ENCODE data around the gene KCNA10. TPM values are rescaled to one million over a fixed set of nuclear protein-coding genes. Genes with fewer than 3 reads are reported as not detected.

The KCNA10 gene
- total RNA-seq, 2 experiments from 2014 or later: not detected

DNA sequence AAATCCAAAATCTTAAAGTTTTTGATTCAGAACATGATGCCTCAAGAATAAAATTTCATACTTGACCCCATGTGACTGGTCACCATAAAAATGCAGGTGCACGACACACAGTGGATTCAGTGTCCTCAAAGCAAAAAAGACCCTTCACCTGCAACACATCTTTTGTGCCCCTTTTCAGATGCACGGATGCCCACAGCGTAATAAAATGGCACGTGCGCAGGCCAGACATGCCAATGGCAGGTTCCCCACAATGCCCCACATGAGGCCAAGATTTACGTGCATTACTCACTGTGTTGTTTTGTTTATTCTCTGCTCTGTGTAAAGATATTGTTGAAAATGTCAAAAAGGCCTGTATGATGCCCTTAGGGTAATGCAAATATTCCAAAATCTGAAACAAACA lies 9.3 kb downstream of the KCNA10 start:
- no peaks in the 10 kb centered on the region for H3K36me3 Mint-ChIP-seq (ENCODE audit: low read depth)
- no peaks in the 10 kb centered on the region for H3K4me1 Mint-ChIP-seq (ENCODE audit: low read depth)
- no peak overlapping the region for H3K27ac Mint-ChIP-seq
- H3K4me3 Mint-ChIP-seq: no peak overlapping the region
- POLR2A ChIA-PET: no interaction called here
- H3K9me3 Mint-ChIP-seq (ENCODE audit: insufficient read depth): no peaks in the 10 kb centered on the region
- H3K27me3 Mint-ChIP-seq (ENCODE audit: low read depth): peaks cover 2% of the 10 kb centered on the region
- DNase-seq (no peak), ATAC-seq (no peak)
- CTCF ChIA-PET: no interaction called here

DNA sequence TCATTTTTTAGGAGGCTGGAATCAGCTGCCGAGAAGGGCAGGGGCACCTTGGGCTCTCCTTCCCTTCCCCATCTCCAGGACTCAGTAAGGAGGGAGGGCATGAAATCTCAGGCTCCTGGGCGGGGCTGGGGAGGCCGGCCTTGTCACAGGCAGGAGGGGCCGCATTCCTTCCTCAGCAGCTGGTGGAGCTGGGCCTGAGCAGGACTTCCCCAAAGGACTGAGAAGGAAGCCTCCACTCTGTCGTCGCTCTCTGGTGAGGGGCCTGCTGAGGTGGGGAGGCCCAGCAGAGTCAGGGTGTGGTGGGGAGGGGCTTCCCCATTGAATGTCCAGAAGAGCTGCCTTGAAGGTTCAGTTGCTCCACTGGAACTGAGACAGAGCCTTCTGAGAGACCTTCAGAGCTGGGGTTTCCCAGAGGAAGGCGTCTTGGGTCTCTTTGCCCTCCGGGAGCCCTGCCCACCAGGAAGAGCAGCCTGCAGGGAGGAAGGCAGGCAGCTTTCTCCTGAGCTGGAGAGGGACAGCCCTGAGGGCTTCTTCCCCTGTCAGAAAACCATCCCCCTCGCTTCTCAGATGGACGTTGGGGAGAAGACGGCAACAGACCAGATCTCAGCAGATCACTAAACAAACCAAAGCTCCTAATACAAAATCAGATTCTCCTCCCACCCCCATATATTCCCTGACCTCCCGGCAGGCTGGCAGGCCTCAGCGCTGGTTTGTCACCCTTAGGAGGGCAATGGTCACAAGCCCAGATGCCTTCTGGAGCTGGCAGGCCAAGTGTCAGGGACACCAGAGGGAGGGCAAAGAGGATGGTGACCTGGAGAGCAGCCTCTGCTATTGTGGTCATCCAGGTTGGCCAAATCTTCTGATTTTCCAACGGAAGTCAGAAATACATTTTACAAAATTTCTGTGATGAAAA lies 10.7 kb downstream of the KCNA10 start:
- CTCF ChIA-PET: interaction anchor here (0.6 kb wide), 1 partner anchor 299 kb away, joined by 3 read pairs; no protein-coding TSS in a partner anchor
- no peak overlapping the region for H3K27ac Mint-ChIP-seq

DNA sequence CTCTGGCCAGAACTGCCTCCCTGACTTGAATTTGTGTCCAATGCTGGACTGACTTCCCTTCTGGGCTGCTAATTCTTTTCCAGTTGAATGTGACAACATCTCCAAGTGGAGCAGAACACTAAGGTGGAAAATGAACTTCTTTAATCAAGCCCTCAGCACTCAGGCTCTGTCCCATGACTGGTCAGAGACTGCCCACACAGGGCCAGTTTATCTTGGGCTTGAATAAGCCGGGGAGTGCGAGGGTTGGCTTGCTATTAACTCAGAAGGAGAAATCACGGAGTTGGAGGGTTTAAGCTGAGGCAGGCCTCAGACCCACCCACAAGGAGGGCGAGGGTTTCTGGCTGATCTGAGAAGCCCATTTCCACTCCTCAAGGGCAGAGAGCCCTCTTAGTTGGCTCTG lies 12.4 kb downstream of the KCNA10 start:
- no peaks in the 10 kb centered on the region for H3K36me3 Mint-ChIP-seq (ENCODE audit: low read depth)
- no peak for DNase-seq
- H3K27me3 Mint-ChIP-seq (ENCODE audit: low read depth): peaks cover 15% of the 10 kb centered on the region
- H3K9me3 Mint-ChIP-seq (ENCODE audit: insufficient read depth): no peaks in the 10 kb centered on the region
- no peak for ATAC-seq
- H3K4me3 Mint-ChIP-seq: no peak overlapping the region
- H3K4me1 Mint-ChIP-seq (ENCODE audit: low read depth): no peaks in the 10 kb centered on the region
- CTCF ChIA-PET: no interaction called here
- POLR2A ChIA-PET: no interaction called here
- no peak overlapping the region for H3K27ac Mint-ChIP-seq

More for the DNA sequence above, 10.7 kb downstream of the KCNA10 start:
- no peaks in the 10 kb centered on the region for H3K36me3 Mint-ChIP-seq (ENCODE audit: low read depth)
- no peak overlapping the region for H3K4me3 Mint-ChIP-seq
- H3K9me3 Mint-ChIP-seq (ENCODE audit: insufficient read depth): no peaks in the 10 kb centered on the region
- no peaks in the 10 kb centered on the region for H3K4me1 Mint-ChIP-seq (ENCODE audit: low read depth)
- ATAC-seq (no peak), DNase-seq (no peak)
- H3K27me3 Mint-ChIP-seq (ENCODE audit: low read depth): peaks cover 5% of the 10 kb centered on the region
- POLR2A ChIA-PET: no interaction called here

DNA sequence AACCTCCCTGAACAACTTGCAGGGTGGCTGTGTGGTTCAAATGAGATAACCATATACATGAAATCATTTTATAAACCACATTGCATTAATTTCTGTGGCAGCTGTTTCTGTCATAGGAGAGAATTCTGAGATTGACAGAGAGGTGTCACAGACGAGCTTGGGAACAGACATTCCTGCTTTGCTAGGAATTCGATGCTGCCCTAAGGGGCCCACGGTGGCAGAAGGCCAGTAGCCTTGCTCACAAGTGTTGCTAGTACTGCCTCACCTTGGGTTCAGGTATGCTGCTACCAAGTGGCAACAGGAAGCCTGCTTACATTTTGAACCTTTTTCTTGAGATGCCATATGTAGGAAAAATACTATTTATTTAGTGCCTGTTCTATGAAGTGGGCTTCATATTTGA lies 13.4 kb downstream of the KCNA10 start:
- DNase-seq (no peak), ATAC-seq (no peak)
- H3K27me3 Mint-ChIP-seq (ENCODE audit: low read depth): peaks cover 16% of the 10 kb centered on the region
- no peak overlapping the region for H3K27ac Mint-ChIP-seq
- ChIA-PET CTCF (interaction anchor here (0.7 to 1.9 kb wide), 2 partner anchors 9 to 298 kb away, joined by 4 to 9 read pairs; no protein-coding TSS in a partner anchor), POLR2A (interaction anchor here (0.6 kb wide), 1 partner anchor 65 kb away, joined by 3 read pairs; no protein-coding TSS in a partner anchor)
- H3K4me3 Mint-ChIP-seq: no peak overlapping the region
- peaks cover 2% of the 10 kb centered on the region for H3K4me1 Mint-ChIP-seq (ENCODE audit: low read depth)
- no peaks in the 10 kb centered on the region for H3K36me3 Mint-ChIP-seq (ENCODE audit: low read depth)
- H3K9me3 Mint-ChIP-seq (ENCODE audit: insufficient read depth): no peaks in the 10 kb centered on the region

DNA sequence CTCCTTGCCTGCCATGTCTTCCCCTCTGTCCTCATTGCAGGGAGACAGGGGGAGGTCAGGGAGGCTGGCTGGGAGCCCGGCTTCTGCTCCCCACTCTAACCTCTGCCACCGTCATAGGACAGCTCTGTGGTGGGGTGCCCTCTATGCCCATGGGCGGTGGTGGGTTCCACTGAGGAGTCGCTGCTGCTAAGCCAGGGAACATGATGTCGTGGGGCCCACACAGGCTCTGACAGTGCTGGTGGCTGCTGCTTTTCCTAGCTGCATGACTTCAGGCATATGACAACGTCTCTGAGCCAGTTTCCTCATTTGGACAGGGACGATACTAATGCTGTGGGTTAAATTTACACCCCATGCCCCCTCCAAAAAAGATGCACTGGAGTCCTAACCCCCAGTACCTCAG lies 14.7 kb downstream of the KCNA10 start:
- DNase-seq (no peak), ATAC-seq (no peak)
- peaks cover 16% of the 10 kb centered on the region for H3K27me3 Mint-ChIP-seq (ENCODE audit: low read depth)
- H3K9me3 Mint-ChIP-seq (ENCODE audit: insufficient read depth): no peaks in the 10 kb centered on the region
- H3K4me3 Mint-ChIP-seq: no peak overlapping the region
- no peak overlapping the region for H3K27ac Mint-ChIP-seq
- ChIA-PET CTCF (interaction anchor here (1.9 kb wide), 1 partner anchor 8 kb away, joined by 9 read pairs; no protein-coding TSS in a partner anchor), POLR2A (no interaction called here)
- H3K4me1 Mint-ChIP-seq (ENCODE audit: low read depth): peaks cover 14% of the 10 kb centered on the region
- no peaks in the 10 kb centered on the region for H3K36me3 Mint-ChIP-seq (ENCODE audit: low read depth)

DNA sequence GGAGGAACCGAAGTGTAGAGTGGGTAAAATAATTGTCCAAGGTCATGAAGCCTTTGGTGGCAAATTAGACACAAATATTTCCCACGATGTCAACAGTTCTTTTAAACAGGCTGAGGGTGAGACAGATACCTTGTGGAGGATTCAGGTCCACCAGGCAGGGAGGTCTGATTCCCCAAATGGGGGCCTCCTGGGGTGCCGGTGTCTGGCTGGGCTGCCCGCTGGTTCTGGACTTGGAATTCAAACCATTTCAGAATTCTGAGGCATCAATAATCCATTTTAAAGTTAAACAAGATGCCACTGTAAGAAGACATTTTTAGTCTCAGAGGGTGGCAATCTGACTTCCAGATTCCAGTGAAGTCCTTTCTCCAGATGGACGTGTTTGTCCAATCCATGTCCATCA lies 15.5 kb downstream of the KCNA10 start:
- CTCF ChIA-PET: no interaction called here
- DNase-seq: no peak
- H3K4me3 Mint-ChIP-seq: no peak overlapping the region
- peaks cover 15% of the 10 kb centered on the region for H3K27me3 Mint-ChIP-seq (ENCODE audit: low read depth)
- H3K9me3 Mint-ChIP-seq (ENCODE audit: insufficient read depth): no peaks in the 10 kb centered on the region
- POLR2A ChIA-PET: interaction anchor here (0.6 kb wide), 1 partner anchor 16 kb away, joined by 4 read pairs; the partner anchor contains the start of gene KCNA10
- no peaks in the 10 kb centered on the region for H3K36me3 Mint-ChIP-seq (ENCODE audit: low read depth)
- H3K27ac Mint-ChIP-seq: no peak overlapping the region
- ATAC-seq: no peak
- peaks cover 14% of the 10 kb centered on the region for H3K4me1 Mint-ChIP-seq (ENCODE audit: low read depth)

DNA sequence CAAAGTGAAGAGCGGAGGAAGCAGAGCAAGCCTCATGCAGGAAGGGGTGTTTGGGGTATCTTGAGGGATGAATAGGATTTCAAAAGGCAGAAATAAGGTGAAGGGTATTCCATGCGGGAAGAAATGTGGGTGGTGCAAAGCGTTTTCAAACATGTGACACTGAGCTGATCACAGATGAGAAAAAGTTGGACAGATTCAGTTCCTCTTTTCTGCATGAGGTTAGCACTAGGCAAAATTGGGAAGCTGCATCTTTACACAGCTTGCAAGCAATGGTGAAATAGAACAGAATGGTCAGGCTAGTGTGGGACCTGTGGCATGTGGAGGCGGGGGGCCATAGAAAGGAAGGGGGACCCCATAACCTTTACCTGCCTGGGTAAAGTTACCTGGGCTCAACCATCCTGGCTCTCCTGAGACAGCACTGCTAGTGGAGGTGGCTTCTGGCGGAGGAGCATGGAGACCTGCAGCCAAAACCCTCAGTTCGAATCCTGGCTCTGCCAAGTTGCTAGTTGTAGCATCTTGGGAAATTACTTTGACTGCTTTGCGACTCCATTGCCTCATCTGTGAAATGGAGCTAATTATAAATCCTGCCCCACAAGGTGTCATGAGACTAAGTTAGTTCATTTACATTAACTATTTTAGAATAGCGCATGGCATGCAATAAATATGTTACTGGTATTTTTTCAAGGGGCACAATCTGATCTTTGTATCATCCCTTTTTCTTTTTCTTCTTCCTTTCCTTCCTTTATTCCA lies 16.4 kb downstream of the KCNA10 start:
- H3K27ac Mint-ChIP-seq: no peak overlapping the region
- no peaks in the 10 kb centered on the region for H3K9me3 Mint-ChIP-seq (ENCODE audit: insufficient read depth)
- H3K4me1 Mint-ChIP-seq (ENCODE audit: low read depth): peaks cover 14% of the 10 kb centered on the region
- H3K36me3 Mint-ChIP-seq (ENCODE audit: low read depth): no peaks in the 10 kb centered on the region
- DNase-seq: no peak
- peaks cover 14% of the 10 kb centered on the region for H3K27me3 Mint-ChIP-seq (ENCODE audit: low read depth)
- POLR2A ChIA-PET: no interaction called here
- CTCF ChIA-PET: interaction anchor here (0.8 to 1.4 kb wide), 4 partner anchors 20 to 398 kb away, joined by 3 to 5 read pairs (median 4); no protein-coding TSS in a partner anchor
- no peak for ATAC-seq
- H3K4me3 Mint-ChIP-seq: no peak overlapping the region

DNA sequence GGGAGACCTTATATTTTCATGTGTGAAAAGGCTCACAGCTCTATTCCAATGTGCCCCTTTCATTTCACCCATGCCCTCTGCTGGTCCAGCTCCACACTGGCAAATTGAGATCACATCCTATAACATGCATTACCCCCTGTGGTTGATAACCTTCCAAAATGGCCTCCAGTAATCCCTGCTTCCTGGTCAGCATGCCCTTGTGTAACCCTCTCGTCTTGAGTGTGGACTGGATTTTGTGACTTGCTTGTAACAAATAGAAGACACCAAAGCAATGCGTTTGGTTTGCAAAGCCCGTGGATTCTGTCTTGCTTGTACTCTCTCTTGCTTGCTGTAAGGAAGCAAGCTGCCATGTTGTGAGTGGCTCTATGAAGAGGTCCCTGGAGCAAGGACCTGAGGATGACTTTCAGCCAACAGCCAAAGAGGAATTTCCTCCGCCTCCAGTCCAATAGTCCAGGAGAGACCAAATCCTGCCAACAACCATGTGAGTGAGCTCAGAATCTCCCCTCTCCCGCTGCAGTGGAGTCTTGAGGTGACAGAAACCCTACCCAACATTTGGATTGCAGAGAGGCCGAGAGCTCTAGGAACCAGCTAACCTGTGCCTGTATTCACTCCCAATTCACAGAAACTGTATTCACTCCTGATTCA lies 17.4 kb downstream of the KCNA10 start:
- Mint-ChIP-seq H3K9me3 (ENCODE audit: insufficient read depth) (no peaks in the 10 kb centered on the region), H3K4me3 (no peak overlapping the region), H3K27me3 (ENCODE audit: low read depth) (peaks cover 14% of the 10 kb centered on the region), H3K36me3 (ENCODE audit: low read depth) (no peaks in the 10 kb centered on the region), H3K4me1 (ENCODE audit: low read depth) (peaks cover 14% of the 10 kb centered on the region), H3K27ac (no peak overlapping the region)
- DNase-seq: no peak
- no peak for ATAC-seq
- POLR2A ChIA-PET: no interaction called here
- CTCF ChIA-PET: interaction anchor here (1.1 to 1.6 kb wide), 4 partner anchors 54 to 397 kb away, joined by 3 to 5 read pairs (median 4); no protein-coding TSS in a partner anchor

DNA sequence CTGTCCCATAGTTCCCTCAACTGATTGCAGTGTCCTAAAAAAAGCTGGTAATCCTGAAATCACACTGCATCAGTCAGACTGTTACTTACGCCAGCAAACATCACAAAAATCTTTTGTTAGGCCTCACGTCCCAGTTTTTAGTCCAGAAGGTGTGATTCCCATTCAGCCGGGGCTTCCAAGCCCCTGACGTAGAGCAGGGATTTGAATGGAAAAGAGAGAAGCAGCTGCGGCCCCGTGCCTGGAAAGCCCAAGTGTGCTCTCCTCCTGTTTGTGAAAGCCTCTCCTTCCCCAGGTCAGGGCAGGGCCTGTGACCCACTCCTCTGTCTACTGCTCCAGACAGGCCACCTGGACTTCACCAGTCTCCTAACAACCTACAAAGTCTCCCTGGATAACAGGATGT lies 20.7 kb downstream of the KCNA10 start:
- Mint-ChIP-seq H3K27ac (no peak overlapping the region), H3K27me3 (ENCODE audit: low read depth) (peaks cover 11% of the 10 kb centered on the region), H3K4me3 (no peak overlapping the region), H3K36me3 (ENCODE audit: low read depth) (no peaks in the 10 kb centered on the region), H3K9me3 (ENCODE audit: insufficient read depth) (no peaks in the 10 kb centered on the region), H3K4me1 (ENCODE audit: low read depth) (peaks cover 14% of the 10 kb centered on the region)
- CTCF ChIA-PET: interaction anchor here (4.5 to 4.8 kb wide), 2 partner anchors 290 to 295 kb away, joined by 74 to 86 read pairs; partner anchors contain the start of gene KCNC4
- no peak for DNase-seq
- ATAC-seq: no peak
- POLR2A ChIA-PET: no interaction called here

DNA sequence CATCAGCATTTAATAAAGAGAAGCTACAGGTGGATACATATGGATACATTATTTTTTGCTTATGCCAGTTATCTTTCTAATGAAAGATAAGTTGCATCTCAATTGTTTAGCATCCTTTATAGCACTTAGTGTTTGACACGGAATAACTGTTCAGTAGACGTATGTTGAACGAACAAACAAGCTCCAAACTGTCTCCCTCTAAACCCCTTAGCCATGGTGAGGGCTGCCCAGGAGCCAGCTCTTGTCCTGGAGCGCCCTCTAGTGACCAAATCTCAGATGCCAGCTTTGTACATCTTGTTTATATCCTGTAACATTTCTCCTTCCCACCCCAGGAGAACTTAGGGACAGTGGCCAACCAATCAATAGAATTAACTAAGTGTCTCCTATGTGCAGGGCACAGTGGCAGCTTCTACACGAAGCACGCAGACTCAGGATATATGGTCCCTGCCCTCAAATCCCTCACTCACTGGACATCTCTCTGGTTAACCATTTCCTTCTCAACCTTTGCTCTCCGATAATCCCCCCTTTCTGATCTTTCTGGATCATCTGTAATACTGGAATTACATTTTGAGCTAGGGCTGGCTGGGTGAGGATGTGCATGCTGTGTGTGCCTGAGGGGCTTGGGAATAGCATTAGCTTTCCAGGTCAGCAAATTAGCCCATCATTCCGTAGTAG lies 22.9 kb downstream of the KCNA10 start:
- Mint-ChIP-seq H3K4me1 (ENCODE audit: low read depth) (peaks cover 14% of the 10 kb centered on the region), H3K9me3 (ENCODE audit: insufficient read depth) (no peaks in the 10 kb centered on the region), H3K27ac (no peak overlapping the region), H3K36me3 (ENCODE audit: low read depth) (no peaks in the 10 kb centered on the region), H3K27me3 (ENCODE audit: low read depth) (no peaks in the 10 kb centered on the region), H3K4me3 (no peak overlapping the region)
- DNase-seq (peak; percentile 88), ATAC-seq (peak; percentile 87)
- POLR2A ChIA-PET: no interaction called here
- CTCF ChIA-PET: interaction anchor here (0.6 to 4.8 kb wide), 89 partner anchors 9 to 991 kb away, joined by 3 to 86 read pairs (median 4); partner anchors contain the start of genes KCNC4, LAMTOR5 and STRIP1
